IPS-18a (cell line): ENCODE results near the gene NEMF.
A peak's percentile ranks its signal among the peaks of the same experiment; 100 is the strongest.
"Not testable (repeated sequence)": the region's sequence is repeated elsewhere in the genome, so short reads cannot be mapped to it uniquely, and the experiment has no call there.

ENCODE experiments used
- H3K27ac ChIP-seq: one replicate; pipeline ENCODE4 v1.5.1; 2013; ENCODE audit warnings: low read length
- H3K27me3 ChIP-seq: one replicate; pipeline ENCODE4 v1.6.1; 2013; ENCODE audit warnings: mild to moderate bottlenecking, low read length; ENCODE audit not compliant: control insufficient read depth, insufficient read depth
- H3K36me3 ChIP-seq: one replicate; pipeline ENCODE4 v1.6.1; 2013; ENCODE audit warnings: low read depth, low read length; ENCODE audit not compliant: control insufficient read depth
- H3K4me1 ChIP-seq: one replicate; pipeline ENCODE4 v1.6.1; 2013; ENCODE audit warnings: low read depth, low read length; ENCODE audit not compliant: control insufficient read depth
- H3K4me3 ChIP-seq: one replicate; pipeline ENCODE4 v1.5.1; 2013; ENCODE audit warnings: low read length
- H3K9ac ChIP-seq: one replicate; pipeline ENCODE4 v1.6.1; 2013; ENCODE audit warnings: mild to moderate bottlenecking, low read length, moderate library complexity
- H3K9me3 ChIP-seq: one replicate; pipeline ENCODE4 v1.6.1; 2013; ENCODE audit warnings: low read depth, low read length; ENCODE audit not compliant: control insufficient read depth

The NEMF gene

GRCh38 chr14:49852301-49853157, at the start of gene NEMF:
Gene NEMF, minus strand, starts transcription at chr14:49852788. Its CDS starts 35 bp downstream, at chr14:49852753.
- no peaks in the 10 kb centered on the region for H3K9me3 ChIP-seq
- H3K4me1 ChIP-seq = peaks cover 7% of the 10 kb centered on the region
- no peaks in the 10 kb centered on the region for H3K27me3 ChIP-seq
- peak within 1 kb of the TSS; percentile 84 for H3K27ac ChIP-seq
- peaks cover 14% of the 10 kb centered on the region for H3K36me3 ChIP-seq
- H3K9ac ChIP-seq = peak within 1 kb of the TSS; percentile 93
- peak within 1 kb of the TSS; percentile 94 for H3K4me3 ChIP-seq

GRCh38 chr14:49900973-49901372, 48.4 kb upstream of the NEMF start:
- peaks cover 3% of the 10 kb centered on the region for H3K36me3 ChIP-seq

GRCh38 chr14:49898485-49898884, 45.9 kb upstream of the NEMF start:
- H3K9me3 ChIP-seq = no peaks in the 10 kb centered on the region
- no peak overlapping the region for H3K4me3 ChIP-seq
- no peaks in the 10 kb centered on the region for H3K27me3 ChIP-seq
- peaks cover 16% of the 10 kb centered on the region for H3K36me3 ChIP-seq
- H3K4me1 ChIP-seq = peaks cover 16% of the 10 kb centered on the region
- H3K27ac ChIP-seq = no peak overlapping the region
- no peak overlapping the region for H3K9ac ChIP-seq

More at GRCh38 chr14:49900973-49901372, 48.4 kb upstream of the NEMF start:
- no peaks in the 10 kb centered on the region for H3K9me3 ChIP-seq
- no peak overlapping the region for H3K4me3 ChIP-seq
- H3K4me1 ChIP-seq = peaks cover 4% of the 10 kb centered on the region
- H3K27ac ChIP-seq = no peak overlapping the region
- no peaks in the 10 kb centered on the region for H3K27me3 ChIP-seq
- no peak overlapping the region for H3K9ac ChIP-seq

- H3K36me3 ChIP-seq = peaks cover 16% of the 10 kb centered on the region
- no peak overlapping the region for H3K4me3 ChIP-seq
- no peak overlapping the region for H3K27ac ChIP-seq
- H3K4me1 ChIP-seq = peaks cover 16% of the 10 kb centered on the region
- no peak overlapping the region for H3K9ac ChIP-seq
- H3K27me3 ChIP-seq = no peaks in the 10 kb centered on the region
- no peaks in the 10 kb centered on the region for H3K9me3 ChIP-seq
These were observed 45.4 kb upstream of the NEMF start for GRCh38 chr14:49897965-49898364.

- no peak overlapping the region for H3K27ac ChIP-seq
- H3K36me3 ChIP-seq = peaks cover 16% of the 10 kb centered on the region
- H3K4me1 ChIP-seq = peaks cover 16% of the 10 kb centered on the region
- H3K27me3 ChIP-seq = no peaks in the 10 kb centered on the region
- H3K9me3 ChIP-seq = no peaks in the 10 kb centered on the region
- no peak overlapping the region for H3K9ac ChIP-seq
- H3K4me3 ChIP-seq = no peak overlapping the region
These were observed 44.8 kb upstream of the NEMF start for GRCh38 chr14:49897414-49897813.

GRCh38 chr14:49896966-49897365, 44.4 kb upstream of the NEMF start:
- H3K9ac ChIP-seq = no peak overlapping the region
- peaks cover 16% of the 10 kb centered on the region for H3K4me1 ChIP-seq
- peaks cover 16% of the 10 kb centered on the region for H3K36me3 ChIP-seq
- no peak overlapping the region for H3K4me3 ChIP-seq
- H3K27me3 ChIP-seq = no peaks in the 10 kb centered on the region
- no peak overlapping the region for H3K27ac ChIP-seq
- H3K9me3 ChIP-seq = no peaks in the 10 kb centered on the region

GRCh38 chr14:49896272-49896671, 43.7 kb upstream of the NEMF start:
- H3K27ac ChIP-seq, H3K9ac ChIP-seq, H3K9me3 ChIP-seq, H3K27me3 ChIP-seq: not testable (repeated sequence)
- Histone ChIP-seq H3K36me3 (peaks cover 16% of the 10 kb centered on the region), H3K4me3 (peak overlapping the region; percentile 30), H3K4me1 (peaks cover 16% of the 10 kb centered on the region)

GRCh38 chr14:49895480-49895879, 42.9 kb upstream of the NEMF start:
- no peaks in the 10 kb centered on the region for H3K27me3 ChIP-seq
- peak overlapping the region; percentile 96 for H3K9ac ChIP-seq
- H3K9me3 ChIP-seq = no peaks in the 10 kb centered on the region
- peaks cover 16% of the 10 kb centered on the region for H3K36me3 ChIP-seq
- peaks cover 16% of the 10 kb centered on the region for H3K4me1 ChIP-seq
- peak overlapping the region; percentile 93 for H3K4me3 ChIP-seq
- no peak overlapping the region for H3K27ac ChIP-seq

- peak overlapping the region; percentile 2 for H3K27ac ChIP-seq
- H3K9me3 ChIP-seq, H3K27me3 ChIP-seq: not testable (repeated sequence)
- peaks cover 16% of the 10 kb centered on the region for H3K36me3 ChIP-seq
- H3K4me1 ChIP-seq = peaks cover 16% of the 10 kb centered on the region
- peak overlapping the region; percentile 93 for H3K4me3 ChIP-seq
- H3K9ac ChIP-seq = peak overlapping the region; percentile 96
These were observed 41.9 kb upstream of the NEMF start for GRCh38 chr14:49894214-49895107.

- H3K4me1 ChIP-seq = peaks cover 16% of the 10 kb centered on the region
- H3K9ac ChIP-seq = peak overlapping the region; percentile 96
- H3K9me3 ChIP-seq = no peaks in the 10 kb centered on the region
- peak overlapping the region; percentile 87 for H3K27ac ChIP-seq
- H3K36me3 ChIP-seq = peaks cover 16% of the 10 kb centered on the region
- no peaks in the 10 kb centered on the region for H3K27me3 ChIP-seq
- H3K4me3 ChIP-seq = peak overlapping the region; percentile 93
These were observed 41.0 kb upstream of the NEMF start for GRCh38 chr14:49893309-49894213.
